HG02981 (cell line): Measurements from ENCODE around the gene STEAP4.
"Not testable (repeated sequence)": the region's sequence is repeated elsewhere in the genome, so short reads cannot be mapped to it uniquely, and the experiment has no call there.

Experiments
- ATAC-seq: cut with Tn5 transposase; IDR thresholded peaks from one replicate; pipeline ENCODE4 v1.9.1; 2021; ENCODE audit warnings: mild to moderate bottlenecking, moderate library complexity; ENCODE audit not compliant: unreplicated experiment

Gene STEAP4

DNA sequence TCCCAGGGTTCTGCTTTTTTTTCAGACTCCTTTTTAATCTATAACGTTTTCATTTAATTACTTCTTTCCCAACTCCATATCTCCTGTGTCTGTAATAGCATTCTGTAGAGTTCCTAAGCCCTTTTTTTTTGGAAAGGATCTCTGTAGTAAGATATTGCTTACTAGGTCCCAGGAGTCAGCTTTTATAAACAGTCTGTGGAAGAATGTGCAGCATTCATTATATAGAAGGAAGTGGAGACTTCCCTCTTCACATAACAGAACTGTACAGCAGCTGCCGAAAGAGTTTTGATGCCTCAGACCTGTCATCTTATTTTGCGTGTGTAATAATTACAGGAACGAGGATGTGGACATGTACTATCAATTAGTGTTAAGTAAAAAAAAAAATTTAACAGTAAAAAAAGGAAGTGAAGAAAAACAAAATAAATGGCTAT lies 7.4 kb upstream of the STEAP4 start:
- peak; percentile 41 for ATAC-seq

DNA sequence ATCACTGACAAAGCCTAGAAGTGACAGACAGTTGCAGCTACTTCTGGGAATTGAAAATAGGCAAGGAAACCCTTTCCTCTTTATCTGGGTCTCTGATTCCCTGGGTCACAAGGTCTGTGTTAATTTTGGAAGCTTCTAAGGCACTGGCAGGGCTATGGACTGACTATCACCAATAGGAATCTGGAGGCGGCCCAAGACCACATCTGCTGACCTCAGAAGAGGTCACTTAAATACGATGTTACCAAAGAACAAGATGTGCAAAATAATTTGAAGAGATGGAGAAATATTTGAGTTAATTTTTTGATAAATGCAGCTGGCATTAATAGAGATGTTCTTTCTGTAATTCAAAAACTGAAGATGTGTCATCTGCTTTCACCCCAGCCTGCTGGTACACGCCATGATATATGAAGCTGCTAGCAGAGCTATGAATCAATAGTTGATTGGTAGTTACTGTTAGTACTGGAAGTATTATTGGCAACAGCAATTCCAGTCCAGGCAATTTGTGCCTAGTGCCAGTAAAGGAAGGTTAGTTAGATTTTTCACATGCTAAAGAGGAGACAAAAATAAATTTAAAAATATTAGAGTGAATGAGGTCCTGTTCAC lies 5.5 kb upstream of the STEAP4 start:
- no peak for ATAC-seq

DNA sequence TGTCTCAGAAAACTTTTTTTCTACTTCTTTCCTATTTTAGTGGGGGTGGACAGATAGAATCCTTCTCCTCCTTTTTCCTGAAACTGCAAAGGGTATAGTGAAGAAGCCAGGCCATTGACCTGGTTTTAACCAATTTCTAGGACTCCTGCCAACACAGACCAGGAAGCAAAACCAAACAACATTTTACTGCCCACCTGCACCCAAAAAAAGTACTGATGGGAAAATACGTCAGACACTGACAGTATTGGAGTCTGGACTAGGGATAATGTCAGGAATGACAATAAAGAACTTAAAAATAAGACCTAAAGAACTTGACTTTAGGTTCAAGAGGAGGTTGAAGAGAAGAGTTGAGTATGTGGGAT lies 5.0 kb upstream of the STEAP4 start:
- no peak for ATAC-seq

DNA sequence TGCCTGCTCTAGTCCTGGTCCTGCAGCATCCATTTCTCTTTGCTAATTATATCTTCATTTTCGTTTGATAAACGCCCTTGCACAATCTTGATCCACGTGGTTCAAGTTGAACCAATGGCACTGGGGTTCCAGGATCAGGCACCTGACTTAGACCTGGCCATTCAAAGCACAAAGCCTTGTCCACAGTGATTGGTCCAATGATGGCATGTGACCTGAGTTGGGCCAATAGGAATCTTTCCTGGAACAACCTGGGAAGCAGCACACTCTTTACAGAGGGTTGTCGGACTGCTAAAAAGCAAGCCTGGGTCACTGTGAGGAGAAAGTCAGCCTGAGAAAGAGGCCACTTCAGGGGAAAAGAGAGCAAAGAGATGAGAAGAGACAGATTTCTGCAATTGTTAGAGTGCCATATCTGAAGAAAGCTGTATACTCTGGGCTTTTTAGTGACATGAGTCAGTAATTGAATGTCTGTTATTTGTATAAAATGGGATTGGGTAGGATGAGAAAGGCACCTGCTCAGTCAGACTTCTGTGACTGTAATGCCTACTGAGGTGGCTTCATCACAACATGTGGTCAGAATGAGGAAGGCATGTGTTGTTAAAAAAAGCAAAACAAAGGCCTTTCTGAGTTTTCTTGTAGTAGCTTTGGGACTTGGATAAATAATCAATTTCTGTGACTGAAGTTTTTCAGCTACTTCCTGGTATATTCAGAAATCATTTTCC lies 4.4 kb upstream of the STEAP4 start:
- ATAC-seq: no peak

DNA sequence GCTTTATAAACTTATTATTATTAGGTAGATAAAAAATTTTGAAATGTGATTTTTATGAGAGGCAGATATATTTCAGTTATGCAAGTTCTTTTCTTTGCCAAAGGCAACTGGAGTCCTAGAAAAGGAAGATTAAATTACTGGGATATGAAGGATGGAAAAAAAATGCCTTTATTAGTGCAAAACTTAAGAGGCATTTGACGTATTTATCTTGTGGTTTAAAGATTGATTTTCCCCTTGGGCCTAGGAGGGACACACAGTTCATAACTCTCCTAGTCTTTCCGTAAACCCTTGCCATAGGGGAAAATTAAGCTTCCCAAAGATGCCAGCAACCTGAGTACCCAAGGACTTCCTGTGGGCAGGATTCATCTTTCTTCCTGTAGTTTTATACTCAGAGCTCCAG lies 3.1 kb upstream of the STEAP4 start:
- no peak for ATAC-seq

DNA sequence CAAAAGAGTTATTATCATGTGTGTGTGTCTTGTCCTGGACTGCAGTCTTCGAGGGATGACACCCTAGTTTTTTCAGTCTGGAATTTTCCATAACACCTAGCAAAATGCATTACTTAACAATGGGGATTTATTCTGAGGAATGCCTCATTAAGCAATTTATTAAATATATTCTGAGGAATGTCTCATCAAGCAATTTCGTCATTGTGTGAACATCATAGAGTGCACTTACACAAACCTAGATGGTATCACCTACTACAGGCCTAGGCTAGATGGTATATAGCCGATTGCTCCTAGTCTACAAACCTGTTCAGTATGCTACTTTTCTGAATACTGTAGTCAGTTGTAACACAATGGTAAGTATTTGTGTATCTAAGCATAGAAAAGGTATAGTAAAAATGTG lies 1.1 kb upstream of the STEAP4 start:
- no peak for ATAC-seq

DNA sequence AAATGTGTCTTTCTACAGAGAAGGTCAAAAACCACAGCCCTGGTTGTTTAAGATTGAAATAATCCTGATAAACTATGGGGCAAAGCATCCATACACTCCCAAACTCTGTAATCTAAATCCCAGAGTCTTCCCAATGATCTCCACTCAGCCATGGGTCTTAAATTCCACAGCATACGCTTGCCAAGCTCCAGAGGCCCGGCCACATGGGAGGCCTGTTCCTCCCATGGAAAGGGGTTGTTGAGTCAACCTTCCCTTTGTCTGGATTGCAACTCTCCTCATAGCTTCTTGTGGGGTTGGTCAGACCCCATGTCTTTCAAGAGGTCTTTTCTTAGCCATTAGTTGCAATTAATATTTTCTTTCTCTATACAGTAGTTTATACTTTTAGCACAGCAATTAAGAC lies 718 bp upstream of the STEAP4 start:
- no peak for ATAC-seq

DNA sequence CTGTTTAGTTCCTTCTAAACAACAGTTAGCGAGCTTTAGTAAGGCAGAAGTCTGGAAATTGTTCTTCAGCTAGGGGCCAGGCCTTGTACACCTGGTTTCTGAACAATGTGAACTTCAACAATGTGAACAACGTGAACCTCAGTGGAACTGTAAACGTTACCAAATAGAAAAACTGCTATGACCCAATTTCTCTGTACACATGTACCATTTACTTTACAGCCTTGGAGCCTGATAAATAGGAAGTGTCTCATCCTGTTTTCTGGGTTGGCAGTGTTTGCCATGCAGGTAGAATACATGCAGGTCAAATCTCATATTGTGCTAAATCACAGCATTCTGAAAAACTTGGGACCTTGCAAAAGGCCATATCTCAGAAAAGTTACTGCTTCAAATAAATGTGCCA lies 1.6 kb downstream of the STEAP4 start:
- ATAC-seq: no peak

DNA sequence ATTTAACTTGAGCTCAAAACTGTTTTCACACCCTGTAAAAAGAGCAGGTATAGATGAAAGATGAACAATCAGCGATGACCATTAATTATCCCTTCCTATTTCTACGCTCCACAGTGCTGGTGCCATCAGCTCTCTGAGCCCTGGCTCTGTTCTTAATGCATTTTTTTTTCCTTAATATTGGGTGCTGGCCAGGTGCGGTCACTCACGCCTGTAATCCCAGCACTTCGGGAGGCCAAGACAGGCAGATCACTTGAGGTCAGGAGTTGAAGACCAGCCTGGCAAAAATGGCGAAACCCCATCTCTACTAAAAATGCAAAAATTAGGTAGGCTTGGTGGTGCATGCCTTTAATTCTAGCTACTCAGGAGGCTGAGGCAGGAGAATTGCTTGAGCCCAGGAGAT lies 4.2 kb downstream of the STEAP4 start:
- no peak for ATAC-seq

DNA sequence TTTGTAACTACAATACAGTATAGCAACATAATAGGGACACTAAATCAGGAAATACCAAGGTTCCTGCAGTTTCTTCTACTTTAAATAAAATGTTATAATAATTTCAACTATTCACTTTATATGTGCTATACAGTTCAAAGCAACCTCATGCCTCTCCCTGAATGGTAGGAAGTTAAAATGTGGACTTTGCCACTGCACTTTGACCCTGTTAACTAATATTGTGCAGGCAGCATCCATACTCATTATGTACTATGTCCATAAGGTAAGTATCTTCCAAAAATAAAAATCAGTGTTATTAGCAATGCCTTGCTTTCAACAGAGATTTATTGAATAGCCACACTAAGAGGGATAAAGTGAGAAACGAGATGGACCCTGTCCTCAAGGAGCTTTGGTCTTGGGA lies 4.8 kb downstream of the STEAP4 start:
- no peak for ATAC-seq

DNA sequence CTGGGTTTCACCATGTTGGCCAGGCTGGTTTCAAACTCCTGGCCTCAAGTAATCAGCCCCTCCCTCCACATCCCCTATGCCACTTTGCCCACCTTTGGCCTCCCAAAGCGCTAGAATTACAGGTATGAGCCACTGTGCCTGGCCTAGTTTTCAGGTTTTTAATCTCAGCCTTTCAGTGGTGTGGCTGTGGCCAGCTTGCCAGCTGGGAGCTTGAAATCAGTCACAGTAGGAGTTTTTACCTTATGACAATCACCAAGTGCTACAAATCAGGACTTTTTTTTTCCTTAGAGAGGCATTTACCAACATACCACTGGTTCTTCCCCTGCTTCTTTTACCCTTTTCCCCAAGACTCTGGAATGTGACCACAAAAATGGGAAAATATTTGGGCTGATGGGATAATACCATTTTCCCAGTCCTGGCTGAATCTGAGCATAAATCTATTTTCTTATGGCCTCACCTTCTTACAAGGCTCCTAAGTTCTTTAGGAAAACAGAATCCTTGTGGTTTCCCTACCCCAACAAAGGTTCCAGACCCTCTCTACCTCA lies 6.2 kb downstream of the STEAP4 start:
- no peak for ATAC-seq

DNA sequence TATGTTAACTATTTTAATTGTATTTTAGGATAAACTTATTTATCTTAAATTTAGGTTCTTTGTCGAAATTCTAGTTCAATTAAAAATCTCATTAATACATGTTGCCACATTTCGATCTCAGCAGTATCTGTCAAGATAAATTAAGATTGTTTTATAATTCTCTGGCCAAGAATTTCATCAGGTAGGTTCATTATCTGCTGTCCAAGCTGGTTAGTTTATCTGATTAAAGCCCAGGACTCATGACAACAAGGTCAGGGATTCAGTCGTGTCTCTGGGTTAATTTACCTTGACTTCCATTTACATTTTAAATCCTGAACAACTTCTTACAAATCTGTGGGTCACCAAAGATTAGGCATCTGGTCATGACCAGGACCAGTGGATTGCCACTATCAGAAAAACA lies 7.6 kb downstream of the STEAP4 start:
- ATAC-seq: no peak

DNA sequence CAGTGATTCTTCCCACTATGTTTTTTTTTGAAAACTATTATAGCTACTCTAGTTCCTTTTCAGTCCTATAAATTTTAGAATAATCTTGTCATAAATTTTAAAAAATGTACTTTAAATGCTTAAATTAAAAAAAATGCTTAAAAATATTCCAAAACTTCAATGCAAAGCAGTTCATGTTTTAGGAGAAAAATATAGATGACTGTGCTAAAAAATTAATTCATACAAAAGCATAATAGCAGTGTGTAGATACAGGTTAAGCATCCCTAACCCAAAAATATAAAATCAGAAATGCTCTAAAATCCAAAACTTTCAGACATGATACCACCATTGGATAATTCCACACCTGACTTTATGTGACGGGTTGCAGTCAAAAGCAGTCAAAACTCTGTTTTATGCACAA lies 12.8 kb downstream of the STEAP4 start:
- ATAC-seq: no peak

DNA sequence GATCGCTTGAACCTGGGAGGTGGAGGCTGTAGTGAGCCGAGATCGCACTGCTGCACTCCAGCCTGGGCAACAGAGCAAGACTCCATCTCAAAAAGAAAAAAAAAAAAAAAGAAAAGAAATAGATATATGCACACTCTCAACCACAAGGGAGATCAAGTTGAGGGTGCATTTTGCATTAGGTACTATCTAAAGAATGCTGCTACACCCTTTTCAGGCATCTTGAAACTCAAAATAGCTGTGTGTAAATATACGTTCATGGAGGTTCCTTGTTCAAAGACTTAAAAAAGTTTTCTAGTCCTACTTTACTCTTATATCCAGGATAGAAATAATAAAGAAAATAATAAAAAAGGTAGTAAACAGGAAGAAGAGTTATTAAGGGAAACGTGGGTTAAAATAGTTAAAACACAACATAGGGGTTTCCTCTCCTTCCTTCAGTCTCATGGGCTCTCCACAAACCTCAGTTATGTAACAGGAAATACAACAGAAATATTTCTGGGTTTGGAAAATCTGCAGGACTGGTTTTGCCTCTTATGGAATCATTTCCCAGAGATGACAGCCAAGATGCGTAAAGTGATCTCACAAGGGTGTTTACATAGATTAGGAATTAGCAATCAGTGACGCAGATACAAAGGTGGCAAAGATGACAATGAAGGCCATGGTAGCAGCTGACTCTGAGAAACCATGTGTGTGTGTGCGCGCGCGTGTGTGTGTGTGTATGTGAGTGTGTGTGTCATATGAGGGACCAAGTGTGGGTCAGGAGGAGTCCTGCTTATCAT lies 15.1 kb downstream of the STEAP4 start:
- no peak for ATAC-seq

DNA sequence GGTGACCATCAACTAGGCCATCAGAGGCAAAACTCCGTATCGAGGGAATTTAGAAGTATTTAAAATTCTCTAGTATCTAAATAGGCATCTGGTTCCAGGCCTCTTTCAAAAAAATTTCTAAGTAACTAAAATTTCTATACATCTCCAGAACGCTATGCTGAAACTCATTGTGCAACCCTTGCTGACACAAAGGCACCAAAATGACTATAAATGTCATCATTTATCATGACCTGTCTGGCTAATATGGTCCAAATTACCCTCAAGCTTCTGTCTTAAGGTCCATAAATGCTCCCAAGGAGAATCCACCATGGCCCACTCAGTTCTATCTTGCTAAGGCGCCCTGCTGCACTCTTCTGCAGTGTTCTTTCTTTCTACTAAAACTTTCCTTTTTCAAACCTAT lies 16.2 kb downstream of the STEAP4 start:
- ATAC-seq: no peak

DNA sequence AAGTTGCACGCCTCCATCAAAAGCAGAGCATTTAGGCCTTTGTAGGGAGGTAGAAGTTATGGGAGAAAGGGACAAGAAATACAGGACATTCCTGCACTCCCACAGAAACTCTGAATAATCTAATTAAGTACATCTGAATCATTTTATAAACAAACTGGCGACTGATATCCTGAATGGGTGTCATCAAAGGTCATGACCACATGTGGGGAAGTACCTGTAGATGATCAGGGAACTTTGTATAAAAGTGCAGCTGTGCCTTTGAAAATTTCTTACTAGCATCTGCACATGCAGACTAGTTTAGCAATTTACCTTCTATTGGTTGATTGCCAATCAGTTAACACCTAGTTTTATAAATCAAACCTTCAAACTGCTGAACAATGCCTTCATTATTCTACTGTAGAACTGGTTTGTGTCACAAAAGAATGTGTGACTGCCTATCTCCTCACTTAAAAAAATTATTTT lies 17.1 kb downstream of the STEAP4 start:
- ATAC-seq: no peak

DNA sequence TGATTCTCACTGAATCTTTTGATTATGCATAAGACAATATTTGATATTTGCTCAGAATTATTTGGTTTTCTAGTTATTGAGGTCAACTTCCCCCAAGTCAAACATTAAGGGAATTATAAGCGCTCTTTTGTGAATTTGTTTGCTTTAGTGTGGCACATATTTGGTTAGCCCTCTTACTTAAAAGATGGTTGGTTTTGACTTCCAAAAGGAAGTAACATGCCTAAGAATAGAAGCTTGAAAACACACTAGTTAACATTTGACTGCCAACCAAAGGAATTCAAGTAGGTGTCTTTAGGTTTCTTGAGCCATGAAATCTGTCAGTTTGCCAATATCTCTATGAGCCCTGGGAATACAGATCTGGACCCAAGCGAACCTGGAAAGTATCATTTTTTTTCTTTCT lies 24.9 kb downstream of the STEAP4 start:
- ATAC-seq: no peak

DNA sequence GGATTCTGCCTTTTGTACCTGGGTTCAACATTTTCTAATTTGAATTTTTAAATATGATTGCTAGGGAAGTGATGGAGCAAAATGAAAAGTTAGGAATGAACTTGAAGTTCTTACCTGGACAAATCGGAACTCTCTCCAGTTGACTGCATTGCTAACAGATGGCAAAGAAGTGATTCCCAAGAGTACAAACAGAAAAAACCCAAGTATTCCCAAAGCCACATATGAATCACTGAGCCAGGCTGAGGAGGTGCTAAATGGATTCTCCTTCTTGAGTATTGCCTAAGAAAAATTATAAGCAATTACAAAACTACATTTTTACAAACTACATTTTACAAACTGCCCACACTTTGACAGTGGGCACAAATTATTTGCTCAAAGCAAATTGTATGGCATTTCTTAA lies 25.9 kb downstream of the STEAP4 start:
- no peak for ATAC-seq

DNA sequence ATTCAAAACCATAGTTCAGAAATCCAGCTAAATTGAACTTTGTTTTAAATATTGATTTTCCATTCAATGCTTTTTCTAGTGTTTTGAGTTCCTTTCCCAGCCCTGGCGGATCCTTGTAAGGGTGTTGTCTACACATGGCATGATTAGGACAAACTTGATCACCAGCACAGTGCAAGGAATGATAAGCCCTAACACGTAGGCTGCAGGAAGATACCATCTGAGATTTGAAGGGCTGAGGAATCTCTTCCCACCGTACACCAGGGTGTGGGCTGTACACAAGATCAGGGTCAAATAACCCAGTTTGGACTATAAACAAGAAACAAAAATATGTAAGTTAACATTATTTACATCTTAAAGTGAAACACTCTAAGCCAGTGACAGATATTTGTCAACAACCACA lies 27.4 kb downstream of the STEAP4 start:
- no peak for ATAC-seq

DNA sequence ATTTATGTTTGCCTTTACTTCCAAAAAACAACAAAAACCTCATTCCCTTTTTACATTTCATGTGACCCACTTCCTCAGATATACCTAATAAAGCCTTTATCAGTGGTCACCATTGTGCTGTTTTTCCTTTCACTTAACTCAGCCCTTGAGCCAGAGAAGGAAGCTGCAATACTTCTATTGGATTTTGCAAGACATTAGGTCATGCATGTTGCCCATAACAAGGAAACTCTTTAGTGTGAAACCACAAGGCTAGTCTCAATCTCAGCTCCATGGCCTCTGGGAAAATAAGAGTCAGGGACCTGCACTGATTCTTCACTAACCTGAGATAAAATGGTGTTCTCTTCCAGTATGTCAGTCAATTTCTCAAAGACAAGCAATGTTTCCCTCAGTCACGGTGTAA lies 27.8 kb downstream of the STEAP4 start:
- no peak for ATAC-seq

DNA sequence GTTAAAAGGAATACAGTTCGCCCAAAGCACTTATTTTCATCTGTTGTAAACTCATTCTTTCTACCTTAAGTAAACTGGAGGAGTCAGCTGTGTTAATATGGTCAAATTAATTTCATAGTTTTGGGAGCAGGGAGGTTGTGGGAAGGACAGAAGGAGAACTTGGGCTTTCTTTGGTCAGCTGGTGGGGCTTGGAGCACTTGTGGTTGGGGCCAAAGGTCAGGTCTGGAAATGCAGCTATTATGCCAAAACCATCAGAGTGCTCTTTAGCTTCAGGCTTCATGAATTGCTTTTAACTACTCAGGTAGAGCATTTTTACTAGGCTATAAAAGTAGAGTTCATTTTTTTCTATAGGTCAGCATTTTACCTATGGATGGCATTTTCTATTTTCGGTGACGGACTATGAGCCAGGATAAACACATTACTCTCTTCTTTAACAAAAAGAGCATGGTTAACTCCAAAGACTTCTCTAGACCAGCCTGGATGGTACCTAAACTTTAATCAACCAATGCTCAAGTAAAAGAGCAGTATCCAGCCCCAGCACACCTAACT lies 30.0 kb downstream of the STEAP4 start:
- ATAC-seq: no peak

DNA sequence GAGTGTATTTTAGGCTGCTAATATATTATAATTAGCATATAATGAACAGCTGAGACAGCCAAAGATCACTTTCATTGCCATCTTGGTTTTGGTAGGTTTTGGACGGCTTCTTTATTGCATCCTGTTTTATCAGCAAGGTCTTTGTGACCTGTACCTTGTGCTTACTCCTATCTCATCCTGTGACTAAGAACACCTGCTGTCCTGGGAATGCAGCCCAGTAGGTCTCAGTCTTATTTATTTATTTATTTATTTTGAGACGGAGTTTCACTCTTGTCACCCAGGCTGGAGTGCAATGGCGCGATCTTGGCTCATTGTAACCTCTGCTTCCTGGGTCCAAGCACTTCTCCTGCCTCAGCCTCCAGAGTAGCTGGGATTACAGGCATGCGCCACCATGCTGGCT lies 31.8 kb downstream of the STEAP4 start:
- ATAC-seq: not testable (repeated sequence)
